Ishikawa (cell line): ENCODE measurements around the gene MAP3K13.

Experiments
- CEBPB ChIP-seq: IDR thresholded peaks from 2 replicates; pipeline ENCODE4 v1.6.1; 2012
- CREB1 ChIP-seq: IDR thresholded peaks from 2 replicates; pipeline ENCODE4 v1.6.1; 2012; ENCODE audit warnings: low read depth
- EGR1 ChIP-seq: IDR thresholded peaks from 2 replicates; pipeline ENCODE4 v1.6.1; 2012
- EP300 ChIP-seq: IDR thresholded peaks from 2 replicates; pipeline ENCODE4 v1.6.1; 2012; ENCODE audit warnings: borderline replicate concordance
- FOXM1 ChIP-seq: IDR thresholded peaks from 2 replicates; pipeline ENCODE4 v1.6.1; 2012; ENCODE audit warnings: low read depth, borderline replicate concordance
- NFIC ChIP-seq: IDR thresholded peaks from 2 replicates; pipeline ENCODE4 v1.6.1; 2012
- RAD21 ChIP-seq: IDR thresholded peaks from 2 replicates; pipeline ENCODE4 v1.6.1; 2012; ENCODE audit warnings: low read depth
- REST ChIP-seq: IDR thresholded peaks from 2 replicates; pipeline ENCODE4 v1.6.1; 2012; ENCODE audit warnings: low read depth, mild to moderate bottlenecking
- TAF1 ChIP-seq: IDR thresholded peaks from 2 replicates; pipeline ENCODE4 v1.6.1; 2012; ENCODE audit warnings: low read depth, mild to moderate bottlenecking
- TCF12 ChIP-seq: IDR thresholded peaks from 2 replicates; pipeline ENCODE4 v1.6.1; 2012; ENCODE audit warnings: low read depth
- TEAD4 ChIP-seq: IDR thresholded peaks from 2 replicates; pipeline ENCODE4 v1.6.1; 2012
- YY1 ChIP-seq: IDR thresholded peaks from 2 replicates; pipeline ENCODE4 v1.6.1; 2012; ENCODE audit warnings: low read depth
- ZBTB7A ChIP-seq: IDR thresholded peaks from 2 replicates; pipeline ENCODE4 v1.6.1; 2012; ENCODE audit warnings: low read depth
- TF ChIP-seq, protein P1 (sequence below): IDR thresholded peaks from 2 replicates; pipeline ENCODE4 v1.6.1; 2012
- TF ChIP-seq, protein P2 (sequence below): IDR thresholded peaks from 2 replicates; pipeline ENCODE4 v1.6.1; 2012

MAP3K13 gene

DNA sequence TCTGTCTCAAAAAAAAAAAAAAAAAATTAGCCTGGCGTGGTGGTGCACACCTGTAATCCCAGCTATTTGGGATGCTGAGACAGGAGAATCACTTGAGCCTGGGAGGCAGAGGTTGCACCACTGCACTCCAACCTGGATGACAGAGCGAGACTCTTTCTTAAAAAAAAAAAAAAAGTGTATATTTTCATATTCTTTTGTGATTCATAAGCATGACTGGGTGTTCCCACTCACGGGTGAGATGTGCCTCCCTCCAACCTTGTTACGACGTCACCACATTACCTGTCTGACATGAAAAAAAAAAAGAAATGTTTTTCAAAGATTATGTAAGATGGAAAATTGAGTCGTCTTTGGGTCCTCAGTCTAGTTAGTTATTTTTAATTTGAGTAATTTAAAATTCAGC is 79.1 kb downstream of the MAP3K13 start:
- no peak for TF ChIP-seq CEBPB
- no peak for TF ChIP-seq CREB1
- no peak for TF ChIP-seq TAF1
- no peak for TF ChIP-seq NFIC
- no peak for TF ChIP-seq TEAD4
- TF ChIP-seq EP300, result no peak
- TF ChIP-seq TCF12, result no peak
- TF ChIP-seq REST, result no peak
- TF ChIP-seq ZBTB7A, result no peak
- no peak for TF ChIP-seq EGR1
- TF ChIP-seq, protein P1, sequence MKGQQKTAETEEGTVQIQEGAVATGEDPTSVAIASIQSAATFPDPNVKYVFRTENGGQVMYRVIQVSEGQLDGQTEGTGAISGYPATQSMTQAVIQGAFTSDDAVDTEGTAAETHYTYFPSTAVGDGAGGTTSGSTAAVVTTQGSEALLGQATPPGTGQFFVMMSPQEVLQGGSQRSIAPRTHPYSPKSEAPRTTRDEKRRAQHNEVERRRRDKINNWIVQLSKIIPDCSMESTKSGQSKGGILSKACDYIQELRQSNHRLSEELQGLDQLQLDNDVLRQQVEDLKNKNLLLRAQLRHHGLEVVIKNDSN, result no peak
- no peak for TF ChIP-seq RAD21
- TF ChIP-seq FOXM1, result no peak

DNA sequence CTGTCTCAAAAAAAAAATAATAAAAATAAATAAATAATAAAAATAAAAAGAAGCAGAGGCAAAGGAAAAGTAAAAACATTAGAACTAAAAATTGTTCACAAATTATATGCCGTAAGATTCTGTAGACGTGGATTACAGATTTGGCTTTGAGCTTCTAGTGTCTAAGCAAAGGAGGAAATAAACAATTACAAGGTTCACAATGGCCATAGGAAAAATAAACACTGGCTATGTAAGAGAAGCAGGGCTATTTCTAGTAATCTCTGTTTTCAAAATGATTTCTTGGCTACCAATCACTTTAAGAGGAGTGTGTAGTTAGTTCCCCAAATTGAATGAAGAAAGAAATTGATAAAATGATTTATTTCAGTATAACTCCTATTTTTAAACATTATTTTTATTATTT is 81.4 kb downstream of the MAP3K13 start:
- TF ChIP-seq TAF1 (no peak), CEBPB (no peak), FOXM1 (no peak), EGR1 (no peak), YY1 (no peak)

DNA sequence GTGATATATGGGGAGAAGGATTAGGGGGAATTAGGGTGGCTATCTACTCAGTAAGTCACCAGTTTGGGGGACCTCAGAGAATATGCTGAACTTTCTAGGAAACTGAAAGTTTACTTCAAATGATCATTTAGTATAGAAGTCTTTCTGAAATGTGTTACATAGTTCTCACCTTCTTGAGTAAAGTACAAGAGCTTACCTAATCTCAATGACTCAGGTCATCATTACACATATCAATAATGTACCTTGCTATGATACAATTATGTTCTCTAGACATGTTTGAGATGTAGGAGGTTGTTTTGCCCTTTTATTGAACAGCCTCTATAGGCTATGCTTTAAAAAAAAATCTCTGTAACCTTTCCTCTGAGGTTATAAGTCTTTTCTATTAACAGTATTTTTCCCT is 85.2 kb downstream of the MAP3K13 start:
- TF ChIP-seq RAD21 (no peak), NFIC (no peak), TCF12 (no peak), REST (no peak), YY1 (no peak), FOXM1 (no peak), EP300 (no peak), CREB1 (no peak), CEBPB (no peak)
- TF ChIP-seq, protein P2, sequence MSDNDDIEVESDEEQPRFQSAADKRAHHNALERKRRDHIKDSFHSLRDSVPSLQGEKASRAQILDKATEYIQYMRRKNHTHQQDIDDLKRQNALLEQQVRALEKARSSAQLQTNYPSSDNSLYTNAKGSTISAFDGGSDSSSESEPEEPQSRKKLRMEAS, result no peak

- TF ChIP-seq CEBPB (no peak), EGR1 (no peak), TEAD4 (no peak), REST (no peak), EP300 (no peak), TCF12 (no peak), NFIC (no peak)
- TF ChIP-seq, protein P2, result no peak
Measured at GRCh38 chr3:185457376-185457775, 94.4 kb downstream of the MAP3K13 start.

- TF ChIP-seq, protein P1, result no peak
- no peak for TF ChIP-seq ZBTB7A
- TF ChIP-seq, protein P2, result no peak
- no peak for TF ChIP-seq REST
- no peak for TF ChIP-seq EGR1
- no peak for TF ChIP-seq RAD21
- TF ChIP-seq CREB1, result no peak
- no peak for TF ChIP-seq TCF12
- TF ChIP-seq TAF1, result no peak
- no peak for TF ChIP-seq CEBPB
- TF ChIP-seq TEAD4, result no peak
- no peak for TF ChIP-seq EP300
- no peak for TF ChIP-seq FOXM1
- no peak for TF ChIP-seq YY1
Measured at GRCh38 chr3:185460309-185460708, 97.4 kb downstream of the MAP3K13 start.
